AG04450 (cell line): ENCODE measurements around the gene SMPDL3B. TPM values are rescaled to one million over a fixed set of nuclear protein-coding genes. Genes with fewer than 3 reads are reported as not detected.

ENCODE experiments used
- CTCF ChIA-PET: fragments of 300-600, 350-600 bp; formaldehyde crosslinking; extraction: SDS; loops from one replicate; lab custom pipeline; 2022; ENCODE audit warnings: antibody characterized with exemption, inconsistent platforms; lab: Charles Lee
- POLR2A ChIA-PET: fragments of 350-600 bp; formaldehyde crosslinking; extraction: SDS; loops from one replicate; lab custom pipeline; 2021; ENCODE audit warnings: antibody characterized with exemption, inconsistent platforms; lab: Yijun Ruan, JAX
- DNase-seq: peaks from one replicate; pipeline ENCODE4 v3.0.0-alpha.2; 2011; ENCODE audit warnings: low read depth, low spot score
- H3K27ac ChIP-seq: one replicate; pipeline ENCODE4 v1.5.1; 2012; ENCODE audit warnings: low read depth, low read length, control low read depth
- H3K27me3 ChIP-seq: one replicate; pipeline ENCODE4 v1.6.0; 2012; ENCODE audit warnings: low read length; ENCODE audit not compliant: control insufficient read depth, insufficient read depth
- H3K4me3 ChIP-seq: 2 replicates; pipeline ENCODE4 v1.5.1; 2011; ENCODE audit warnings: mild to moderate bottlenecking, low read depth, low read length, control low read depth
- H3K9me3 ChIP-seq: 2 replicates; pipeline ENCODE4 v1.5.1; 2012; ENCODE audit warnings: low read length; ENCODE audit not compliant: control insufficient read depth, insufficient read depth
- polyA plus RNA-seq: library from polyadenylated mRNA; depleted of rRNA; stranded (reverse); fragments of >200 nt; gene quantifications from 2 replicates; pipeline ENCODE4 v1.2.3, GENCODE V29; 2011
- TF ChIP-seq, protein P1 (sequence below): IDR thresholded peaks from 2 replicates; pipeline ENCODE4 v1.5.1; 2011; ENCODE audit warnings: low read depth, low read length, control low read depth, inconsistent platforms

SMPDL3B gene
- polyA plus RNA-seq, 1 experiment = 0.05 TPM

DNA sequence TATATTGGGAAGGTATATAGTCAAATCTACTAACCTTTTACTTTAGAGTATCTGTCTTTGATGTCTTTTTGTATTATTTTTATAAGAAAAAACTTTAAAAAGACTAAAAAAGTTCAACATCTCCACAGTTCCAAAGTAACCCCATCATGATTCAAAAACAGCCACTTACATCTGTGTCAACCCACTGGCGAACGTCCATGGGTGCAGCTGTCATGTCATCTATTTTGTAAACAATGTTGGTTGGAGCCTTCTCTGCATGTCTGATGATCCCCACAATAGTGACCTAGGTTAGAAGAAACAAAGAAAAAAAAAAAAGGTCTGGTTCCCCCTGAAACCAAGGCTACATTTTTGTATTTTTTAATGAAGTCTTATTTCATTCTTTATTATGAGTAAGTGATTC, 28.0 kb upstream of the SMPDL3B start:
- Histone ChIP-seq H3K27me3 (no peaks in the 10 kb centered on the region), H3K9me3 (no peaks in the 10 kb centered on the region), H3K4me3 (no peak overlapping the region), H3K27ac (no peak overlapping the region)
- POLR2A ChIA-PET = no interaction called here
- CTCF ChIA-PET = no interaction called here
- TF ChIP-seq, protein P1, sequence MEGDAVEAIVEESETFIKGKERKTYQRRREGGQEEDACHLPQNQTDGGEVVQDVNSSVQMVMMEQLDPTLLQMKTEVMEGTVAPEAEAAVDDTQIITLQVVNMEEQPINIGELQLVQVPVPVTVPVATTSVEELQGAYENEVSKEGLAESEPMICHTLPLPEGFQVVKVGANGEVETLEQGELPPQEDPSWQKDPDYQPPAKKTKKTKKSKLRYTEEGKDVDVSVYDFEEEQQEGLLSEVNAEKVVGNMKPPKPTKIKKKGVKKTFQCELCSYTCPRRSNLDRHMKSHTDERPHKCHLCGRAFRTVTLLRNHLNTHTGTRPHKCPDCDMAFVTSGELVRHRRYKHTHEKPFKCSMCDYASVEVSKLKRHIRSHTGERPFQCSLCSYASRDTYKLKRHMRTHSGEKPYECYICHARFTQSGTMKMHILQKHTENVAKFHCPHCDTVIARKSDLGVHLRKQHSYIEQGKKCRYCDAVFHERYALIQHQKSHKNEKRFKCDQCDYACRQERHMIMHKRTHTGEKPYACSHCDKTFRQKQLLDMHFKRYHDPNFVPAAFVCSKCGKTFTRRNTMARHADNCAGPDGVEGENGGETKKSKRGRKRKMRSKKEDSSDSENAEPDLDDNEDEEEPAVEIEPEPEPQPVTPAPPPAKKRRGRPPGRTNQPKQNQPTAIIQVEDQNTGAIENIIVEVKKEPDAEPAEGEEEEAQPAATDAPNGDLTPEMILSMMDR = no peak
- DNase-seq = no peak

GRCh38 chr1:27912429-27912828, 22.4 kb upstream of the SMPDL3B start:
- Histone ChIP-seq H3K4me3 (no peak overlapping the region), H3K27ac (no peak overlapping the region), H3K9me3 (peaks cover 10% of the 10 kb centered on the region), H3K27me3 (no peaks in the 10 kb centered on the region)
- CTCF ChIA-PET = no interaction called here
- no peak for DNase-seq
- POLR2A ChIA-PET = no interaction called here
- TF ChIP-seq, protein P1 = no peak

DNA sequence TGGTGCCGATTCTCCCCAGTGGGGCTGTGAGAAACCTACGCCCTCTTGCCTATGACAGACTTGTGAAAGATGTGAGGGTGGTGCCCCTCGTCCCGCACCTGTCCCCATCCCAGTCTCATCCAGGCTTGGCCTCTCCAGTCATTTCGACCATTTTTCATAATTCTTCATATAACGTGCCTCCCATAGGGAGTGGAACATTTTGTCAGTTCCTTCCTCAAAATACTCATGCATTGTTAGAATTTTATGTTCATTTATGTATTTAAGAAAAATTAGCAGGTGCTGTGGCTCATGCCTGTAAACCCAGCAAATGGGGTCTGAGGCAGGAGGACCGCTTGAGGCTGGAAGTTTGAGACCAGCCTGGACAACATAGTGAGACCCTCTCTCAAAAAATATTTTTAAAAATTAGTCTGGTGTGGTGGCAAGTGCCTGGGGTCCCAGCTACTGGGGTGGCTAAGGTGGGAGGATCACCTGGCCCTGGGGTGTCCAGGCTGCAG, 19.7 kb upstream of the SMPDL3B start:
- POLR2A ChIA-PET = no interaction called here
- no peaks in the 10 kb centered on the region for H3K27me3 ChIP-seq
- peak overlapping the region; percentile 68 for H3K27ac ChIP-seq
- H3K4me3 ChIP-seq = peak overlapping the region; percentile 33
- no peak for DNase-seq
- peaks cover 10% of the 10 kb centered on the region for H3K9me3 ChIP-seq
- CTCF ChIA-PET = no interaction called here
- TF ChIP-seq, protein P1 = no peak

- ChIA-PET CTCF (no interaction called here), POLR2A (no interaction called here)
- TF ChIP-seq, protein P1 = no peak
Measured at GRCh38 chr1:27922272-27922671, 12.5 kb upstream of the SMPDL3B start.

GRCh38 chr1:27928216-27928954, 6.4 kb upstream of the SMPDL3B start:
- TF ChIP-seq, protein P1 = no peak
- no peaks in the 10 kb centered on the region for H3K9me3 ChIP-seq
- POLR2A ChIA-PET = no interaction called here
- no peaks in the 10 kb centered on the region for H3K27me3 ChIP-seq
- DNase-seq = no peak
- no peak overlapping the region for H3K4me3 ChIP-seq
- H3K27ac ChIP-seq = no peak overlapping the region
- CTCF ChIA-PET = no interaction called here

More at GRCh38 chr1:27922272-27922671, 12.5 kb upstream of the SMPDL3B start:
- DNase-seq = no peak
- H3K4me3 ChIP-seq = no peak overlapping the region
- H3K27me3 ChIP-seq = no peaks in the 10 kb centered on the region
- H3K27ac ChIP-seq = no peak overlapping the region
- H3K9me3 ChIP-seq = no peaks in the 10 kb centered on the region
